HEK293 (cell line): Measurements from ENCODE around the gene NUB1.

Source experiments
- CTCF ChIA-PET: fragments of 350-600 bp; formaldehyde crosslinking; extraction: SDS; loops from one replicate; lab custom pipeline; 2021; ENCODE audit warnings: antibody characterized with exemption; lab: Yijun Ruan, JAX
- POLR2A ChIA-PET: fragments of 300-600 bp; formaldehyde crosslinking; extraction: SDS; loops from one replicate; lab custom pipeline; 2020; ENCODE audit warnings: antibody characterized with exemption, inconsistent platforms; lab: Yijun Ruan, JAX
- H3K27ac ChIP-seq: fragments of 200-500 bp; sonication (Bioruptor generic); 2 replicates; pipeline ENCODE4 v1.5.1; 2014; ENCODE audit warnings: low read depth, low read length, control low read depth, inconsistent platforms; ENCODE audit errors: extremely low read depth
- H3K36me3 ChIP-seq, 2 experiments: fragments of 200-500 bp in 1 of 2; sonication (Bioruptor generic) in 1 of 2; 1 replicate in 1 of 2; 2 replicates in 1 of 2; pipeline ENCODE4 v1.5.1; 2014 to 2017; ENCODE audit warnings: inconsistent platforms in 2 of 2, low read length in 2 of 2; ENCODE audit not compliant: control insufficient read depth in 2 of 2, insufficient read depth in 1 of 2
- H3K4me1 ChIP-seq: fragments of 200-500 bp; sonication (Bioruptor generic); 2 replicates; pipeline ENCODE4 v1.5.1; 2014; ENCODE audit warnings: mild to moderate bottlenecking, low read length, inconsistent platforms; ENCODE audit not compliant: control insufficient read depth, insufficient read depth
- H3K4me3 ChIP-seq: 2 replicates; pipeline ENCODE4 v1.5.1; 2011; ENCODE audit warnings: low read depth, mild to moderate bottlenecking, control low read depth, low read length, moderate library complexity
- H3K9me3 ChIP-seq: fragments of 200-500 bp; sonication (Bioruptor generic); 2 replicates; pipeline ENCODE4 v1.5.1; 2014; ENCODE audit warnings: low read depth, low read length, inconsistent platforms; ENCODE audit not compliant: control insufficient read depth, insufficient read depth
- CTCF ChIP-seq: fragments of 450-650 bp; formaldehyde crosslinking; IDR thresholded peaks from 2 replicates; pipeline ENCODE4 v1.5.1; 2016; ENCODE audit warnings: missing biosample characterization, missing genetic modification characterization
- GFI1B ChIP-seq: fragments of 450-650 bp; formaldehyde crosslinking; IDR thresholded peaks from 2 replicates; pipeline ENCODE4 v1.5.1; 2016; ENCODE audit warnings: missing biosample characterization, missing genetic modification characterization
- PATZ1 ChIP-seq: fragments of 450-650 bp; formaldehyde crosslinking; IDR thresholded peaks from 2 replicates; pipeline ENCODE4 v1.5.1; 2016; ENCODE audit warnings: missing biosample characterization, missing genetic modification characterization
- PRDM2 ChIP-seq: fragments of 450-650 bp; formaldehyde crosslinking; IDR thresholded peaks from 2 replicates; pipeline ENCODE4 v1.5.1; 2016; ENCODE audit warnings: missing biosample characterization, missing genetic modification characterization, borderline replicate concordance
- SCRT2 ChIP-seq: fragments of 450-650 bp; formaldehyde crosslinking; IDR thresholded peaks from 2 replicates; pipeline ENCODE4 v1.5.1; 2016; ENCODE audit warnings: missing biosample characterization, missing genetic modification characterization
- SETDB1 ChIP-seq: IDR thresholded peaks from one replicate; pipeline ENCODE4 v1.6.1; 2017; ENCODE audit warnings: mild to moderate bottlenecking, low read length, moderate library complexity, mixed read lengths; ENCODE audit not compliant: insufficient read length
- ZBTB17 ChIP-seq: fragments of 450-650 bp; formaldehyde crosslinking; IDR thresholded peaks from 2 replicates; pipeline ENCODE4 v1.5.1; 2016; ENCODE audit warnings: missing biosample characterization, missing genetic modification characterization
- ZBTB26 ChIP-seq: fragments of 450-650 bp; formaldehyde crosslinking; optimal IDR thresholded peaks from 2 replicates; pipeline ENCODE3; 2016; ENCODE audit warnings: missing biosample characterization, mild to moderate bottlenecking, missing genetic modification characterization
- ZBTB48 ChIP-seq: fragments of 450-650 bp; formaldehyde crosslinking; IDR thresholded peaks from 2 replicates; pipeline ENCODE4 v1.5.1; 2016; ENCODE audit warnings: missing biosample characterization, missing genetic modification characterization
- ZBTB8A ChIP-seq: fragments of 450-650 bp; formaldehyde crosslinking; IDR thresholded peaks from 2 replicates; pipeline ENCODE4 v1.5.1; 2016; ENCODE audit warnings: missing biosample characterization, missing genetic modification characterization
- ZNF16 ChIP-seq: fragments of 450-650 bp; formaldehyde crosslinking; IDR thresholded peaks from 2 replicates; pipeline ENCODE4 v1.5.1; 2016; ENCODE audit warnings: low read depth, missing biosample characterization, missing genetic modification characterization
- ZNF202 ChIP-seq: fragments of 450-650 bp; formaldehyde crosslinking; IDR thresholded peaks from 2 replicates; pipeline ENCODE4 v1.5.1; 2016; ENCODE audit warnings: missing biosample characterization, missing genetic modification characterization, borderline replicate concordance
- ZNF23 ChIP-seq: fragments of 450-650 bp; formaldehyde crosslinking; IDR thresholded peaks from 2 replicates; pipeline ENCODE4 v1.5.1; 2016; ENCODE audit warnings: missing biosample characterization, missing genetic modification characterization, borderline replicate concordance
- ZNF248 ChIP-seq: fragments of 450-650 bp; formaldehyde crosslinking; IDR thresholded peaks from 2 replicates; pipeline ENCODE4 v1.5.1; 2017; ENCODE audit warnings: missing biosample characterization, missing genetic modification characterization
- ZNF362 ChIP-seq: fragments of 450-650 bp; formaldehyde crosslinking; IDR thresholded peaks from 2 replicates; pipeline ENCODE4 v1.5.1; 2016; ENCODE audit warnings: missing biosample characterization, missing genetic modification characterization
- ZNF366 ChIP-seq: fragments of 450-650 bp; formaldehyde crosslinking; conservative IDR thresholded peaks from 2 replicates; pipeline ENCODE4 v1.5.1; 2016; ENCODE audit warnings: missing biosample characterization, missing genetic modification characterization
- ZNF394 ChIP-seq: fragments of 450-650 bp; formaldehyde crosslinking; IDR thresholded peaks from 2 replicates; pipeline ENCODE4 v1.5.1; 2016; ENCODE audit warnings: missing biosample characterization, missing genetic modification characterization, mild to moderate bottlenecking, moderate library complexity, borderline replicate concordance
- ZNF433 ChIP-seq: fragments of 450-650 bp; formaldehyde crosslinking; IDR thresholded peaks from 2 replicates; pipeline ENCODE4 v1.5.1; 2016; ENCODE audit warnings: missing biosample characterization, missing genetic modification characterization, low read depth
- ZNF571 ChIP-seq: fragments of 450-650 bp; formaldehyde crosslinking; IDR thresholded peaks from 2 replicates; pipeline ENCODE4 v1.5.0; 2017; ENCODE audit warnings: missing biosample characterization, missing genetic modification characterization
- ZNF670 ChIP-seq: fragments of 450-650 bp; formaldehyde crosslinking; IDR thresholded peaks from 2 replicates; pipeline ENCODE4 v1.5.1; 2016; ENCODE audit warnings: missing biosample characterization, missing genetic modification characterization, low read depth
- ZNF843 ChIP-seq: fragments of 450-650 bp; formaldehyde crosslinking; IDR thresholded peaks from 2 replicates; pipeline ENCODE4 v1.5.1; 2016; ENCODE audit warnings: missing biosample characterization, missing genetic modification characterization
- ZSCAN16 ChIP-seq: fragments of 450-650 bp; formaldehyde crosslinking; IDR thresholded peaks from 2 replicates; pipeline ENCODE4 v1.5.1; 2016; ENCODE audit warnings: missing biosample characterization, missing genetic modification characterization

Gene NUB1

GRCh38 chr7:151366880-151367222, 25.2 kb downstream of the NUB1 start:
- CTCF ChIA-PET = interaction anchor here (0.6 to 1.2 kb wide), 9 partner anchors 15 to 415 kb away, joined by 3 to 5 read pairs (median 3); no protein-coding TSS in a partner anchor
- POLR2A ChIA-PET = no interaction called here
- peaks cover 10 to 45% of the 10 kb centered on the region in 2 experiments for H3K36me3 ChIP-seq
- H3K4me1 ChIP-seq = no peaks in the 10 kb centered on the region
- TF ChIP-seq ZNF362 = no peak
- no peak for TF ChIP-seq ZNF394 (tag by site-specific recombination)
- no peak for TF ChIP-seq SCRT2
- no peak for TF ChIP-seq ZBTB17
- TF ChIP-seq ZNF843 (tag by site-specific recombination) = no peak
- no peak for TF ChIP-seq ZNF202 (tag by site-specific recombination)
- no peak for TF ChIP-seq ZSCAN16
- TF ChIP-seq PATZ1 (tag by site-specific recombination) = no peak
- no peak for TF ChIP-seq SETDB1
- TF ChIP-seq, all 188 proteins: peak for 0
- no peak overlapping the region for H3K4me3 ChIP-seq
- no peak overlapping the region for H3K27ac ChIP-seq
- no peaks in the 10 kb centered on the region for H3K9me3 ChIP-seq

GRCh38 chr7:151367284-151367683, 25.7 kb downstream of the NUB1 start:
- H3K27ac ChIP-seq = no peak overlapping the region
- H3K4me3 ChIP-seq = no peak overlapping the region
- TF ChIP-seq ZBTB8A (tag by site-specific recombination) = no peak
- TF ChIP-seq ZNF571 = no peak
- TF ChIP-seq ZNF248 (tag by site-specific recombination) = no peak
- no peak for TF ChIP-seq GFI1B (tag by site-specific recombination)
- TF ChIP-seq CTCF (tag by site-specific recombination) = no peak
- no peak for TF ChIP-seq ZNF670 (tag by site-specific recombination)
- no peak for TF ChIP-seq ZBTB26 (tag by site-specific recombination)
- TF ChIP-seq ZNF16 (tag by site-specific recombination) = no peak
- TF ChIP-seq ZNF23 (tag by site-specific recombination) = no peak
- no peak for TF ChIP-seq ZNF366 (tag by site-specific recombination)
- no peak for TF ChIP-seq PRDM2 (tag by site-specific recombination)
- no peak for TF ChIP-seq ZBTB48 (tag by site-specific recombination)
- TF ChIP-seq ZNF433 (tag by site-specific recombination) = no peak
- H3K4me1 ChIP-seq = no peaks in the 10 kb centered on the region
- H3K9me3 ChIP-seq = no peaks in the 10 kb centered on the region
- CTCF ChIA-PET = interaction anchor here (0.5 to 1.2 kb wide), 8 partner anchors 16 to 476 kb away, joined by 3 to 5 read pairs (median 3); partner anchors contain the start of gene NUB1
- POLR2A ChIA-PET = no interaction called here
- H3K36me3 ChIP-seq = peaks cover 10 to 41% of the 10 kb centered on the region in 2 experiments
